PFSK-1 (cell line): Measurements from ENCODE around the gene HSF2BP.

ENCODE experiments used
- FOXP2 ChIP-seq: optimal IDR thresholded peaks from 2 replicates; pipeline ENCODE3; 2011; ENCODE audit warnings: borderline replicate concordance, control low read depth, inconsistent platforms; ENCODE audit not compliant: insufficient read depth; ENCODE audit errors: extremely low read length, extremely low read depth
- POLR2AphosphoS5 ChIP-seq: IDR thresholded peaks from 2 replicates; pipeline ENCODE4 v1.6.1; 2012; ENCODE audit warnings: low read depth, mild to moderate bottlenecking, control low read depth, low read length, moderate library complexity
- SIN3A ChIP-seq: IDR thresholded peaks from 2 replicates; pipeline ENCODE4 v1.6.1; 2012; ENCODE audit warnings: mild to moderate bottlenecking, low read length, moderate library complexity, borderline replicate concordance; ENCODE audit not compliant: insufficient read depth
- TAF1 ChIP-seq: IDR thresholded peaks from 2 replicates; pipeline ENCODE4 v1.6.1; 2012; ENCODE audit warnings: low read length, control low read depth, borderline replicate concordance; ENCODE audit not compliant: insufficient read depth
- TF ChIP-seq, protein P1 (sequence below), 2 experiments: IDR thresholded peaks; 2 replicates each; pipeline versions ENCODE4 v1.6.1 to v1.8.0; 2011 to 2012; ENCODE audit warnings: low read depth in 2 of 2, low read length in 2 of 2, control low read depth in 1 of 2, inconsistent platforms in 1 of 2, mild to moderate bottlenecking in 1 of 2, moderate library complexity in 1 of 2; ENCODE audit not compliant: insufficient read depth in 1 of 2

DNA sequence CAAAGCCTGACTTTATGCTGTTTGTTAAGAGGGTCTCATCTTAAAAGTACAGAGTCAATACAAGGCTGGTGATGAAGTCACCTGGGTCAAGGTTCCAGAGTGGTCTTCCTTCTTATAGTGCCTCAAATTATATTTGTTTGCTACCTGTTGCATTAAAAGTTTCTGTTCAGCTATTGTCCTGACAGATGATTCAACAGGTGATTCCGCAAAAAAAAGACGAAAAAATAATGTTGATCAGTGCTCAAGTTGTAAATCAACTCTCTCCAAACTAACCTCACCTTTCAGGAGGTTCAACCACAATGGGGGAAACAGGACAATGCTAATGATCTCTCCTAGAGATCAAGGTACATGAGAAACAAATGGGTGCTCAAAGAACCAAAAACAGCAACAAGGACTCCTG is 35.7 kb downstream of the HSF2BP start:
- no peak for TF ChIP-seq POLR2AphosphoS5
- TF ChIP-seq, protein P1, sequence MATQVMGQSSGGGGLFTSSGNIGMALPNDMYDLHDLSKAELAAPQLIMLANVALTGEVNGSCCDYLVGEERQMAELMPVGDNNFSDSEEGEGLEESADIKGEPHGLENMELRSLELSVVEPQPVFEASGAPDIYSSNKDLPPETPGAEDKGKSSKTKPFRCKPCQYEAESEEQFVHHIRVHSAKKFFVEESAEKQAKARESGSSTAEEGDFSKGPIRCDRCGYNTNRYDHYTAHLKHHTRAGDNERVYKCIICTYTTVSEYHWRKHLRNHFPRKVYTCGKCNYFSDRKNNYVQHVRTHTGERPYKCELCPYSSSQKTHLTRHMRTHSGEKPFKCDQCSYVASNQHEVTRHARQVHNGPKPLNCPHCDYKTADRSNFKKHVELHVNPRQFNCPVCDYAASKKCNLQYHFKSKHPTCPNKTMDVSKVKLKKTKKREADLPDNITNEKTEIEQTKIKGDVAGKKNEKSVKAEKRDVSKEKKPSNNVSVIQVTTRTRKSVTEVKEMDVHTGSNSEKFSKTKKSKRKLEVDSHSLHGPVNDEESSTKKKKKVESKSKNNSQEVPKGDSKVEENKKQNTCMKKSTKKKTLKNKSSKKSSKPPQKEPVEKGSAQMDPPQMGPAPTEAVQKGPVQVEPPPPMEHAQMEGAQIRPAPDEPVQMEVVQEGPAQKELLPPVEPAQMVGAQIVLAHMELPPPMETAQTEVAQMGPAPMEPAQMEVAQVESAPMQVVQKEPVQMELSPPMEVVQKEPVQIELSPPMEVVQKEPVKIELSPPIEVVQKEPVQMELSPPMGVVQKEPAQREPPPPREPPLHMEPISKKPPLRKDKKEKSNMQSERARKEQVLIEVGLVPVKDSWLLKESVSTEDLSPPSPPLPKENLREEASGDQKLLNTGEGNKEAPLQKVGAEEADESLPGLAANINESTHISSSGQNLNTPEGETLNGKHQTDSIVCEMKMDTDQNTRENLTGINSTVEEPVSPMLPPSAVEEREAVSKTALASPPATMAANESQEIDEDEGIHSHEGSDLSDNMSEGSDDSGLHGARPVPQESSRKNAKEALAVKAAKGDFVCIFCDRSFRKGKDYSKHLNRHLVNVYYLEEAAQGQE (IDR thresholded peaks at IDR 0.05; ENCODE audit: insufficient read depth in 1 of 2, low read depth in 2 of 2, low read length in 2 of 2): no peak
- no peak for TF ChIP-seq SIN3A
- TF ChIP-seq TAF1: no peak
- no peak for TF ChIP-seq FOXP2
